ENCODE measurements around the gene RBBP9. TPM values are rescaled to one million over a fixed set of nuclear protein-coding genes. Genes with fewer than 3 reads are reported as not detected.

RBBP9 gene
- total RNA-seq, 1 experiment from 2014 or later, result 11.1 TPM

DNA sequence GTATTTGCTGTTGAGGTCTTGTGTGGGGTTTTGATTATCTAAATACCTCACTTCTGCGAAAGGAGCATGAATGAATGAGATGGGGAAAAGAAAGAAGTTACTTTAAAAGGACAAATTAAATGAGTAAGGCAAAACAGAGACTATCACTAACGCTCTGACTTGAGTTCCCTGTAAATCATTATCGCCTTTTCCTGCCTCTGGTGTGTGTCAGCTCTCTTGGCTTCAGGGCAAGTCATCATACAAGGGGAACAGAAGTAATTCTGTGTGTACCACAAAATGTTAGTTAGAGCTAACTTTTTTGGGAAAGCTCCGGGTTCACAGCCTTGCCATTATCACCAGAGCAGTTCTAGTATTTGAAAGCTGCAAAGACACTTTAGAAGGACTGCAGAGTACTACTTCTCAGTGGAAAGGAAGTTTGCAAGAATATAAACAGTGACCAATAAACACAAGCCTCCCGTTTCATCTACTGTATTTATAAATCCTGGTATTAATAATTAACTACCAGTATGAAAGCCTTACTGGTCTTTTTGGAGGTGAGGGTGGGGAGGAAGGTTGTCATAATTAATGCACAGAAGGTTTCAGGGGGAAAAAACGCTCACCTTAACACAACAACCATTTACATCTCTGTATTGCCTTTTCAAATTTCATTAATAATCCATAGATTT is 31.4 kb downstream of the RBBP9 start:
- DNase-seq (ENCODE audit: low read depth, low spot score) (no peak), ATAC-seq (no peak)
- Histone ChIP-seq H3K9me3 (ENCODE audit: control insufficient read depth, insufficient read depth, low read depth, low read length) (no peaks in the 10 kb centered on the region), H3K27me3 (ENCODE audit: control insufficient read depth, insufficient read depth, low read length) (no peaks in the 10 kb centered on the region), H3K27ac (ENCODE audit: low read length) (peak overlapping the region; percentile 19), H3K4me3 (ENCODE audit: low read depth in 2 of 2, low read length in 2 of 2) (peak overlapping the region in 1 of 2 experiments; percentile 98; a peak in 3 of 4 replicates), H3K4me1 (ENCODE audit: control insufficient read depth, insufficient read depth, low read length) (peaks cover 18% of the 10 kb centered on the region), H3K36me3 (ENCODE audit: control insufficient read depth, insufficient read depth, low read length) (no peaks in the 10 kb centered on the region; the same call in 1 of the 2 replicates)
- BruUV-seq (replicated peaks), result no TSS peak
- POLR2A ChIA-PET, result no interaction called here
- in situ Hi-C loops (cut with HindIII; ENCODE audit: low pct_unique_long_range_greater_than_20kb, low sequenced_read_pairs), result no loop called here
- TF ChIP-seq, protein P1, sequence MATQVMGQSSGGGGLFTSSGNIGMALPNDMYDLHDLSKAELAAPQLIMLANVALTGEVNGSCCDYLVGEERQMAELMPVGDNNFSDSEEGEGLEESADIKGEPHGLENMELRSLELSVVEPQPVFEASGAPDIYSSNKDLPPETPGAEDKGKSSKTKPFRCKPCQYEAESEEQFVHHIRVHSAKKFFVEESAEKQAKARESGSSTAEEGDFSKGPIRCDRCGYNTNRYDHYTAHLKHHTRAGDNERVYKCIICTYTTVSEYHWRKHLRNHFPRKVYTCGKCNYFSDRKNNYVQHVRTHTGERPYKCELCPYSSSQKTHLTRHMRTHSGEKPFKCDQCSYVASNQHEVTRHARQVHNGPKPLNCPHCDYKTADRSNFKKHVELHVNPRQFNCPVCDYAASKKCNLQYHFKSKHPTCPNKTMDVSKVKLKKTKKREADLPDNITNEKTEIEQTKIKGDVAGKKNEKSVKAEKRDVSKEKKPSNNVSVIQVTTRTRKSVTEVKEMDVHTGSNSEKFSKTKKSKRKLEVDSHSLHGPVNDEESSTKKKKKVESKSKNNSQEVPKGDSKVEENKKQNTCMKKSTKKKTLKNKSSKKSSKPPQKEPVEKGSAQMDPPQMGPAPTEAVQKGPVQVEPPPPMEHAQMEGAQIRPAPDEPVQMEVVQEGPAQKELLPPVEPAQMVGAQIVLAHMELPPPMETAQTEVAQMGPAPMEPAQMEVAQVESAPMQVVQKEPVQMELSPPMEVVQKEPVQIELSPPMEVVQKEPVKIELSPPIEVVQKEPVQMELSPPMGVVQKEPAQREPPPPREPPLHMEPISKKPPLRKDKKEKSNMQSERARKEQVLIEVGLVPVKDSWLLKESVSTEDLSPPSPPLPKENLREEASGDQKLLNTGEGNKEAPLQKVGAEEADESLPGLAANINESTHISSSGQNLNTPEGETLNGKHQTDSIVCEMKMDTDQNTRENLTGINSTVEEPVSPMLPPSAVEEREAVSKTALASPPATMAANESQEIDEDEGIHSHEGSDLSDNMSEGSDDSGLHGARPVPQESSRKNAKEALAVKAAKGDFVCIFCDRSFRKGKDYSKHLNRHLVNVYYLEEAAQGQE (IDR thresholded peaks at IDR 0.05; ENCODE audit: insufficient read depth in 1 of 2, low read depth in 2 of 2, low read length in 1 of 2), result no peak
- TF ChIP-seq, protein P2, sequence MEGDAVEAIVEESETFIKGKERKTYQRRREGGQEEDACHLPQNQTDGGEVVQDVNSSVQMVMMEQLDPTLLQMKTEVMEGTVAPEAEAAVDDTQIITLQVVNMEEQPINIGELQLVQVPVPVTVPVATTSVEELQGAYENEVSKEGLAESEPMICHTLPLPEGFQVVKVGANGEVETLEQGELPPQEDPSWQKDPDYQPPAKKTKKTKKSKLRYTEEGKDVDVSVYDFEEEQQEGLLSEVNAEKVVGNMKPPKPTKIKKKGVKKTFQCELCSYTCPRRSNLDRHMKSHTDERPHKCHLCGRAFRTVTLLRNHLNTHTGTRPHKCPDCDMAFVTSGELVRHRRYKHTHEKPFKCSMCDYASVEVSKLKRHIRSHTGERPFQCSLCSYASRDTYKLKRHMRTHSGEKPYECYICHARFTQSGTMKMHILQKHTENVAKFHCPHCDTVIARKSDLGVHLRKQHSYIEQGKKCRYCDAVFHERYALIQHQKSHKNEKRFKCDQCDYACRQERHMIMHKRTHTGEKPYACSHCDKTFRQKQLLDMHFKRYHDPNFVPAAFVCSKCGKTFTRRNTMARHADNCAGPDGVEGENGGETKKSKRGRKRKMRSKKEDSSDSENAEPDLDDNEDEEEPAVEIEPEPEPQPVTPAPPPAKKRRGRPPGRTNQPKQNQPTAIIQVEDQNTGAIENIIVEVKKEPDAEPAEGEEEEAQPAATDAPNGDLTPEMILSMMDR (IDR thresholded peaks at IDR 0.05), result no peak
- no peak for TF ChIP-seq TCF7L2 (IDR thresholded peaks at IDR 0.05; ENCODE audit: low read depth, low read length)
- TF ChIP-seq POLR2AphosphoS5 (IDR thresholded peaks at IDR 0.05; ENCODE audit: low read depth, low read length), result no peak
- TF ChIP-seq SIN3A (IDR thresholded peaks at IDR 0.05; ENCODE audit: borderline replicate concordance, insufficient read depth, low read depth, low read length), result no peak
- intact Hi-C loops (cut with micrococcal nuclease; ENCODE audit: unreplicated experiment), result loop anchor here (5.0 kb wide), 1 partner anchor 178 kb away; the partner anchor contains the start of gene ZNF133
- CTCF ChIA-PET, result no interaction called here

DNA sequence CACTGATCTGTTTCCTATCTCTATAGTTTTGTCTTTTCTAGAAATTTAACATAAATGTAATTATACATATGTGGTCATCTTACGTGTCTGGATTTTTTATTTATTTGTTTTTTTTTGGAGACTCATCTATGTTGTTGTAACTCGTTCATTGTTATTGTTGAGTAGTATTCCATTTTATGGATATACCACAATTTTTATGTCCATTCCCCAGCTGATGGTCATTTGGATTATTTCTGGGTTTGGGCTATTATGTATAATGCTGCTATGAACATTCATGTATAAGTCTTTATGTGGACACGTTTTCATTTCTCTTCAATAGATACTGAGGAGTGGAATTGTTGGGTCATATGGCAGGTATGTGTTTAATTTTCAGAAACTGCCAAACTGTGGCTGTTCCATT is 40.4 kb downstream of the RBBP9 start:
- TF ChIP-seq, protein P1 (IDR thresholded peaks at IDR 0.05; ENCODE audit: insufficient read depth in 1 of 2, low read depth in 2 of 2, low read length in 1 of 2), result no peak
- TF ChIP-seq SIN3A (IDR thresholded peaks at IDR 0.05; ENCODE audit: borderline replicate concordance, insufficient read depth, low read depth, low read length) (no peak), POLR2AphosphoS5 (IDR thresholded peaks at IDR 0.05; ENCODE audit: low read depth, low read length) (no peak), TCF7L2 (IDR thresholded peaks at IDR 0.05; ENCODE audit: low read depth, low read length) (no peak)
- TF ChIP-seq, protein P2 (IDR thresholded peaks at IDR 0.05), result no peak
- CTCF ChIA-PET, result no interaction called here
- POLR2A ChIA-PET, result interaction anchor here (0.5 kb wide), 1 partner anchor 499 kb away, joined by 7 read pairs; no protein-coding TSS in a partner anchor
- no TSS peak for BruUV-seq (replicated peaks)
- in situ Hi-C loops (cut with HindIII; ENCODE audit: low pct_unique_long_range_greater_than_20kb, low sequenced_read_pairs) (no loop called here), intact Hi-C loops (cut with micrococcal nuclease; ENCODE audit: unreplicated experiment) (no loop called here)
- Histone ChIP-seq H3K27ac (ENCODE audit: low read length) (no peak overlapping the region), H3K4me1 (ENCODE audit: control insufficient read depth, insufficient read depth, low read length) (no peaks in the 10 kb centered on the region), H3K9me3 (ENCODE audit: control insufficient read depth, insufficient read depth, low read depth, low read length) (no peaks in the 10 kb centered on the region), H3K36me3 (ENCODE audit: control insufficient read depth, insufficient read depth, low read length) (no peaks in the 10 kb centered on the region), H3K4me3 (ENCODE audit: low read depth in 2 of 2, low read length in 2 of 2) (no peak overlapping the region), H3K27me3 (ENCODE audit: control insufficient read depth, insufficient read depth, low read length) (no peaks in the 10 kb centered on the region)
- no peak for ATAC-seq
- DNase-seq (ENCODE audit: low read depth, low spot score), result no peak
